ENCODE data around the gene CELF2.

GRCh38 chr10:11325817-11326216, 308.1 kb downstream of the CELF2 start:
- no peak for TF ChIP-seq BCL11A (tag by site-specific recombination; IDR thresholded peaks at IDR 0.05; ENCODE audit: low read depth)
- TF ChIP-seq ZSCAN16 (tag by site-specific recombination; IDR thresholded peaks at IDR 0.05) = no peak
- no peak for TF ChIP-seq ZBTB7A (tag by site-specific recombination; IDR thresholded peaks at IDR 0.05; ENCODE audit: low read depth)
- no peak for TF ChIP-seq ZNF692 (tag by site-specific recombination; IDR thresholded peaks at IDR 0.05)
- no peak for TF ChIP-seq ZNF48 (tag by site-specific recombination; IDR thresholded peaks at IDR 0.05)
- no peak for TF ChIP-seq CTCF (tag by site-specific recombination; IDR thresholded peaks at IDR 0.05)
- no peak for TF ChIP-seq KLF8 (tag by site-specific recombination; IDR thresholded peaks at IDR 0.05)
- TF ChIP-seq ZFP41 (tag by site-specific recombination; IDR thresholded peaks at IDR 0.05; ENCODE audit: borderline replicate concordance) = no peak
- no peak for TF ChIP-seq ZNF776 (tag by site-specific recombination; IDR thresholded peaks at IDR 0.05; ENCODE audit: borderline replicate concordance)
- TF ChIP-seq ATF2 (tag by site-specific recombination; IDR thresholded peaks at IDR 0.05; ENCODE audit: low read depth) = no peak
